T1000 (cell line): ENCODE data around the gene COA8.

Experiments
- DNase-seq: peaks from one replicate; lab custom pipeline; 2025; ENCODE audit warnings: mixed read lengths; lab: John Stamatoyannopoulos, UW

The COA8 gene

GRCh38 chr14:103537175-103537990 is 25.4 kb upstream of the COA8 start:
- DNase-seq = no peak

GRCh38 chr14:103538291-103539055 is 24.3 kb upstream of the COA8 start:
- DNase-seq = no peak

GRCh38 chr14:103539056-103539825 is 23.5 kb upstream of the COA8 start:
- DNase-seq = no peak

GRCh38 chr14:103540821-103541708 is 21.7 kb upstream of the COA8 start:
- no peak for DNase-seq

- no peak for DNase-seq
Observed at GRCh38 chr14:103541709-103542604, 20.8 kb upstream of the COA8 start.

GRCh38 chr14:103542605-103543088 is 20.1 kb upstream of the COA8 start:
- DNase-seq = no peak

GRCh38 chr14:103543140-103543539 is 19.6 kb upstream of the COA8 start:
- no peak for DNase-seq

GRCh38 chr14:103543721-103544387 is 18.9 kb upstream of the COA8 start:
- DNase-seq = no peak

GRCh38 chr14:103544388-103545218 is 18.2 kb upstream of the COA8 start:
- DNase-seq = no peak

- DNase-seq = no peak
Observed at GRCh38 chr14:103545219-103545914, 17.4 kb upstream of the COA8 start.

GRCh38 chr14:103545915-103546651 is 16.7 kb upstream of the COA8 start:
- DNase-seq = no peak

GRCh38 chr14:103546652-103547454 is 15.9 kb upstream of the COA8 start:
- DNase-seq = peak; percentile 55

- no peak for DNase-seq
Observed at GRCh38 chr14:103547455-103547940, 15.3 kb upstream of the COA8 start.

- DNase-seq = no peak
Observed at GRCh38 chr14:103547941-103548462, 14.8 kb upstream of the COA8 start.

GRCh38 chr14:103548463-103549351 is 14.1 kb upstream of the COA8 start:
- no peak for DNase-seq
